ENCODE results near the gene TMEM123.

- TF ChIP-seq POLR2A (IDR thresholded peaks at IDR 0.05; ENCODE audit: low read depth, low read length), result no peak
- TF ChIP-seq POLR2AphosphoS5 (IDR thresholded peaks at IDR 0.05; ENCODE audit: low read depth, low read length), result no peak
- TF ChIP-seq TAF1 (IDR thresholded peaks at IDR 0.05; ENCODE audit: low read depth, low read length), result no peak
Measured at GRCh38 chr11:102367364-102367763, 85.2 kb downstream of the TMEM123 start.

All from GM12891 (cell line).